GM10248 (cell line): Measurements from ENCODE around the gene MED19.
A peak's percentile ranks its signal among the peaks of the same experiment; 100 is the strongest.

Experiments used
- CTCF ChIA-PET: fragments of 300-600 bp; sonication (Branson Sonifier 250); formaldehyde crosslinking; extraction: SDS; loops from one replicate; lab custom pipeline; 2021; ENCODE audit warnings: antibody characterized with exemption; lab: Yijun Ruan, JAX
- POLR2A ChIA-PET: fragments of 350-650 bp; sonication (Branson Sonifier 250); formaldehyde crosslinking; extraction: SDS; loops from one replicate; lab custom pipeline; 2020; ENCODE audit warnings: antibody characterized with exemption; lab: Yijun Ruan, JAX
- DNase-seq: peaks from one replicate; pipeline ENCODE4 v3.0.0; 2012; ENCODE audit errors: extremely low spot score
- TF ChIP-seq, protein P1 (sequence below): IDR thresholded peaks from 2 replicates; pipeline ENCODE4 v1.5.1; 2012; ENCODE audit warnings: mild to moderate bottlenecking, low read depth; ENCODE audit errors: extremely low read depth, missing control alignments, control extremely low read depth

MED19 gene

DNA sequence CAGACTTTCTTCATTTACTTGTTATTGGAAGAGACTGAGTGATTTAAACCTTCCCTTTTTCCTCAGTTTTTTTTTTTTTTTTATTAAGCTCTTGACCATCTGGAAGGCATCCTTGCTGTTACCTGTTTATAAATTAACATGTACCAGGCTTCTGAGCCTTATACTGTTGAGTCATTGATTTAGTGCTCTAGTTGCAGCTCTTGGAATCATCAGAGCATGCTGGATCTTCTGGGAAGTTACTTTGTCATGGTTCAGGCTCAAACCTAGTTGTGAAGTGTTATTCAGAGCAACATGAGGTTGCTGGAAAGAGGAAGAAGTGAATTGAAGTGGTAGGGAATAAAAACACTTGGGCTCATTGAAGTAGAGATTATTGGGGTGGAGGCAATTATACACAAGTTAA lies 37.8 kb downstream of the MED19 start:
- TF ChIP-seq, protein P1, sequence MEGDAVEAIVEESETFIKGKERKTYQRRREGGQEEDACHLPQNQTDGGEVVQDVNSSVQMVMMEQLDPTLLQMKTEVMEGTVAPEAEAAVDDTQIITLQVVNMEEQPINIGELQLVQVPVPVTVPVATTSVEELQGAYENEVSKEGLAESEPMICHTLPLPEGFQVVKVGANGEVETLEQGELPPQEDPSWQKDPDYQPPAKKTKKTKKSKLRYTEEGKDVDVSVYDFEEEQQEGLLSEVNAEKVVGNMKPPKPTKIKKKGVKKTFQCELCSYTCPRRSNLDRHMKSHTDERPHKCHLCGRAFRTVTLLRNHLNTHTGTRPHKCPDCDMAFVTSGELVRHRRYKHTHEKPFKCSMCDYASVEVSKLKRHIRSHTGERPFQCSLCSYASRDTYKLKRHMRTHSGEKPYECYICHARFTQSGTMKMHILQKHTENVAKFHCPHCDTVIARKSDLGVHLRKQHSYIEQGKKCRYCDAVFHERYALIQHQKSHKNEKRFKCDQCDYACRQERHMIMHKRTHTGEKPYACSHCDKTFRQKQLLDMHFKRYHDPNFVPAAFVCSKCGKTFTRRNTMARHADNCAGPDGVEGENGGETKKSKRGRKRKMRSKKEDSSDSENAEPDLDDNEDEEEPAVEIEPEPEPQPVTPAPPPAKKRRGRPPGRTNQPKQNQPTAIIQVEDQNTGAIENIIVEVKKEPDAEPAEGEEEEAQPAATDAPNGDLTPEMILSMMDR: no peak
- CTCF ChIA-PET: interaction anchor here (1.1 to 2.5 kb wide), 4 partner anchors 9 to 126 kb away, joined by 3 to 12 read pairs (median 5); no protein-coding TSS in a partner anchor

DNA sequence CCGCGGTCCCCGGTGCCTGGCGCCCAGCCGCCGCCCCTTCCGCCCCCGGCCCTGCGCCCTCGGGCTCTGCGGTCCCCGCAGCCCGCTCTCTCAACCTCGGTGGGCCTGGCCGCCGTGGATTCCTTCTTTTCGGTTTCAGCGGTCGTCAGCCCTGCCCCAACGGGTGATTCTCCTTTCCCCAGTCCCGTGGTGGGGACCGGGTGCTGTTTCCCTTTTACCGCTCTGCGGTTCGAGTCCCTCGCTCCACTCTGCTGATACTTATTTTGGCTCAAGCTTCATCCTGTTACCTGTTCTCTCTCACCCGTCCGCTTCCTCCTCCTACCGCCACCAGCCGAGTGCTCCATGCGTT lies 43.6 kb downstream of the MED19 start:
- ChIA-PET CTCF (interaction anchor here (1.3 kb wide), 1 partner anchor 36 kb away, joined by 3 read pairs; no protein-coding TSS in a partner anchor), POLR2A (interaction anchor here (0.6 kb wide), 1 partner anchor 29 kb away, joined by 7 read pairs; no protein-coding TSS in a partner anchor)
- TF ChIP-seq, protein P1: no peak
- no peak for DNase-seq

More for the DNA sequence above, 37.8 kb downstream of the MED19 start:
- DNase-seq: no peak
- POLR2A ChIA-PET: no interaction called here

DNA sequence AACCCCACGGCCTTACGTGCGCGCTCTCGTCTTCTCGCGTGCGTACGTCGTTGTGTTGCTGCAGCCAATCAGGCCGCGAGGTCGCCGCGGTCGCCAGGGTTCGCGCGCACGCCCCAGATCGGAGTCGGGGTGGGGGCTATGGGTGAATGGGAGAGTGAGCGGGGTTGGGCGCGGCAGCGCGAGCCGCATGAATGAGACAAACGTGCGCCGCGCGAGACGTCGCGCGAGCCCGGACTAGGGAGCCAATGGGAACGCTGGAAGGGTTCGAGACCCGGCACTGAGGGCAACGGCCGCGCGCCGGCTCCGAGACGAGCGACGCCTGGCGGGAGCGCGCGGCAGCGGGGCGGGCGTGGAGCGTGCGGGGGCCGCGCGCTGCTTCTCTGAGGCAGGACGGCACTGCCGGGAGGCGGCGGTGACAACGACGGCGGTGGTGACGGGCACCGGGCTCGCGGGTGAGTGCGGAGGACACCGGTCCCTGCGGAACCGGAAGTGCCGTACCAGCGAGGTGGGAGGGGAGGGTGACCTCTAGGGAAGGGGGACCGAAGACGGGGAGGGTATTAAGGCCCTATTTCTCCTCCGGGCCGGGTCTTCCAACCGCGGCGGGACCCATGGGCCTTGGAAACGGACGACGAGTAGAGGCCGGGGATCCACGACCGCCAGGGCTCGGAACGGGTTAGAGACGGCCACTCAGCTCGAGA lies 44.1 kb downstream of the MED19 start, which contains the start of gene ZDHHC5:
Gene ZDHHC5 (plus strand): TSS at position 379 of the 698 bp plus-strand sequence. CDS start 4,977 bp downstream, outside the sequence.
- POLR2A ChIA-PET: interaction anchor here (0.7 kb wide), 1 partner anchor 10 kb away, joined by 10 read pairs; the partner anchor contains the start of gene CLP1
- TF ChIP-seq, protein P1: peak; percentile 41
- CTCF ChIA-PET: interaction anchor here (1.3 to 3.7 kb wide), 2 partner anchors 24 to 37 kb away, joined by 3 to 14 read pairs; no protein-coding TSS in a partner anchor
- peak; percentile 97 for DNase-seq

DNA sequence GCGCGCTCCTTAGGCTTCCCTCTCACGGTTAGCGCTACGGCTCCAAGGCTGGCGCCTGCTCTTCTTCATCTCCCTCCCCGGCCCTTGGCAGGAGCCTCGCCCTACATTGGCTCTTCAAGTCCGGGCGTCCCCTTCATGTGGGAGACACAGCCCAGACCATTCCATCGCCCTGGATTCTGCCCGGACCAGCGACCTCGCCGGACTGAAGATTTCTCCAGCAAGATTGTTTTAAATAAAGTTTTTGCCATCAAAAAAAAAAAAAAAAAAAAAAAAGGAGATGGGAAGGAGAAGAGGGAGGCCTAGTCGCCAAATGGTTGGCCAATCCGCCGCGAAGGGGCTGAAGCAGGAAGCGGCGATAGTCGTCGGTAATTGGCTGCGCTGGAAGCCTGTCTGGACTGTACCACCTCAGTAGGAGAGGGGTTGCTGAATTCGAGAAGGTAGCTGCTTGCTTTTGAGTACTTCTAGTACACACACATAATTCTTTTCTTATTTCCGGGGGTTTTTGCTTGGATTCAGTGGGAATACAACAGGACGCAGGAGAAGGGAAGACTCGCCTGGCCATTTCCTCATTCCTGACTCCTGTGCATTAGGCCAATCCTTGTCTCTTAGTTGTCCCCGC lies 44.8 kb downstream of the MED19 start:
- POLR2A ChIA-PET: interaction anchor here (0.7 kb wide), 1 partner anchor 10 kb away, joined by 10 read pairs; the partner anchor contains the start of gene CLP1
- CTCF ChIA-PET: interaction anchor here (0.9 to 3.7 kb wide), 3 partner anchors 23 to 208 kb away, joined by 3 to 14 read pairs (median 7); no protein-coding TSS in a partner anchor
- DNase-seq: peak; percentile 95
- TF ChIP-seq, protein P1: no peak

DNA sequence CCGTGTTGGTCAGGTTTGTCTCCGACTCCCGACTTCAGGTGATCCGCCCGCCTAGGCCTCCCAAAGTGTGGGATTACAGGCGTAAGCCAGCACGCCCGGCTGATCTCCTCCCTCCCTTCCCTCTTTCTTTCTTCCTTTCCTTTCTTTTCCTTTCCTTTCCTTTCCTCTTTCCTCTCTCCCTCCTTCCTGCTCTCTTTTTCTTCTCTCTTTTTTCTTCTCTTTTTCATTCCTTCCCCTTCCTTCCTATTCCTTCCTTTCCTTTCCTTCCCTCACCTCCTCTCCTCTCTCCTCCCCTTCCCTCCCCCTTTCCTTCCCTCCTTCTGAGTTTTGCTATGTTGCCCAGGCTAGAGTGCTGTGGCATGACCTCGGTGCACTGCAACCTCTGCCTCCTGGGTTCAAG lies 48.0 kb downstream of the MED19 start:
- POLR2A ChIA-PET: no interaction called here
- no peak for DNase-seq
- TF ChIP-seq, protein P1: no peak
- CTCF ChIA-PET: interaction anchor here (2.1 to 2.4 kb wide), 2 partner anchors 11 to 137 kb away, joined by 7 to 10 read pairs; no protein-coding TSS in a partner anchor

DNA sequence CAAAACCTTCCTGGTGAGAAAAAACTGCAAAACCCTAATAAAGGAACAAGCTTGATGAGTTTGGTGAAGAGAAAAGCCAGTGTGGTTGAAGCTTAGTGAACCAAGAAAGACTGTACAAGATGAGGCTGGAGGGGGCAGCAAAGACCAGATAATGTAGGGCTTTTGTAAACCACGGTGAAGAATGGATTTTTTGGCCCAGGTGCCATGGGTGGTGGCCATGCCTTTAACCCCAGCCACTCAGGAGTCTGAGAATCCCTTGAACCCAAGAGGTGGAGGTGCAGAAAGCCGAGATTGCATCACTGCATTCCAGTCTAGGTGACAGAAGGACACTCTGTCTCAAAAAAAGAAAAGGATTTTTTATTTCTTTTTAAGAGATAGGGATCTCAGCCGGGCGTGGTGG lies 49.1 kb downstream of the MED19 start:
- TF ChIP-seq, protein P1: peak; percentile 45
- CTCF ChIA-PET: interaction anchor here (0.6 to 2.4 kb wide), 21 partner anchors 12 to 1495 kb away, joined by 3 to 17 read pairs (median 3); partner anchors contain the start of gene MED19
- POLR2A ChIA-PET: no interaction called here
- no peak for DNase-seq
